Vagina (tissue), 2 donors: ENCODE results near the gene SMC3. TPM values are rescaled to one million over a fixed set of nuclear protein-coding genes. Genes with fewer than 3 reads are reported as not detected.

Source experiments
- DNase-seq, 2 donors: peaks; one replicate each; pipeline ENCODE4 v3.0.0-alpha.2; 2017; ENCODE audit errors: extremely low spot score in 2 of 2
- H3K27ac ChIP-seq: fragments of 200-600 bp; sonication (generic); one replicate; pipeline ENCODE4 v1.5.1; 2019
- H3K27me3 ChIP-seq: fragments of 200-600 bp; sonication (generic); one replicate; pipeline ENCODE4 v1.5.1; 2019
- H3K36me3 ChIP-seq, 2 donors: fragments of 200-600 bp; sonication (generic); one replicate each; pipeline ENCODE4 v1.5.1; 2017 to 2019
- H3K4me1 ChIP-seq: fragments of 200-600 bp; sonication (generic); one replicate; pipeline ENCODE4 v1.5.1; 2019
- H3K4me3 ChIP-seq, 2 donors: fragments of 200-600 bp; sonication (generic); 1 replicate in 1 of 2; 2 replicates in 1 of 2; pipeline ENCODE4 v1.5.1; 2016 to 2019
- H3K9me3 ChIP-seq: fragments of 200-600 bp; sonication (generic); one replicate; pipeline ENCODE4 v1.5.1; 2019
- CTCF ChIP-seq, 3 experiments: fragments of 450-650 bp in 2 of 3; fragments of 200-600 bp in 1 of 3; sonication (generic) in 1 of 3; IDR thresholded peaks; one replicate each; pipeline ENCODE4 v1.5.1; 2017 to 2019; ENCODE audit warnings: antibody characterized with exemption in 3 of 3, mild to moderate bottlenecking in 2 of 3, moderate library complexity in 2 of 3
- POLR2A ChIP-seq, 2 donors: fragments of 450-650 bp; IDR thresholded peaks; one replicate each; pipeline ENCODE4 v1.6.1; 2017; ENCODE audit warnings: antibody characterized with exemption in 2 of 2, mild to moderate bottlenecking in 2 of 2, moderate library complexity in 2 of 2
- POLR2AphosphoS5 ChIP-seq, 2 donors: sonication (generic); formaldehyde crosslinking; IDR thresholded peaks; one replicate each; pipeline ENCODE4 v1.9.0; 2017; ENCODE audit warnings: antibody characterized with exemption in 2 of 2, mild to moderate bottlenecking in 2 of 2, low read depth in 1 of 2; ENCODE audit not compliant: insufficient read depth in 1 of 2
- intact Hi-C: fragments of 100-400 bp; cut with DNase I; formaldehyde crosslinking; loops from one replicate; pipeline ENCODE4 v1.15.1; 2023
- total RNA-seq: library from RNA; depleted of rRNA; stranded (reverse); fragments of >200 nt; gene quantifications from one replicate; pipeline ENCODE4 v1.2.3, GENCODE V29; 2016

SMC3 gene
- total RNA-seq, 1 donor from 2014 or later: 27.5 TPM

GRCh38 chr10:110574420-110574819 lies 6.9 kb downstream of the SMC3 start:
- peaks cover 36% of the 10 kb centered on the region for H3K4me1 ChIP-seq

GRCh38 chr10:110576220-110576619 lies 8.7 kb downstream of the SMC3 start:
- no peaks in the 10 kb centered on the region for H3K9me3 ChIP-seq
- H3K4me1 ChIP-seq: peaks cover 18% of the 10 kb centered on the region
- intact Hi-C loops: no loop called here
- no peak for TF ChIP-seq CTCF (IDR thresholded peaks at IDR 0.05)
- TF ChIP-seq POLR2A (IDR thresholded peaks at IDR 0.05): no peak
- no peak for TF ChIP-seq POLR2AphosphoS5 (IDR thresholded peaks at IDR 0.05; ENCODE audit: insufficient read depth in 1 of 2, low read depth in 1 of 2)
- H3K4me3 ChIP-seq: no peak overlapping the region
- no peak for DNase-seq
- no peaks in the 10 kb centered on the region for H3K27me3 ChIP-seq
- H3K36me3 ChIP-seq: peaks cover 0 to 49% of the 10 kb centered on the region in 2 donors
- H3K27ac ChIP-seq: no peak overlapping the region

More at GRCh38 chr10:110574420-110574819, 6.9 kb downstream of the SMC3 start:
- H3K4me3 ChIP-seq: no peak overlapping the region
- H3K36me3 ChIP-seq: peaks cover 0 to 33% of the 10 kb centered on the region in 2 donors
- intact Hi-C loops: no loop called here
- no peak for DNase-seq
- no peaks in the 10 kb centered on the region for H3K9me3 ChIP-seq
- no peak overlapping the region for H3K27ac ChIP-seq
- no peaks in the 10 kb centered on the region for H3K27me3 ChIP-seq
- TF ChIP-seq POLR2AphosphoS5 (IDR thresholded peaks at IDR 0.05; ENCODE audit: insufficient read depth in 1 of 2, low read depth in 1 of 2) (no peak), CTCF (IDR thresholded peaks at IDR 0.05) (no peak)

- TF ChIP-seq POLR2AphosphoS5 (IDR thresholded peaks at IDR 0.05; ENCODE audit: insufficient read depth in 1 of 2, low read depth in 1 of 2) (no peak), POLR2A (IDR thresholded peaks at IDR 0.05) (no peak), CTCF (IDR thresholded peaks at IDR 0.05) (no peak)
- Histone ChIP-seq H3K4me3 (no peak overlapping the region), H3K36me3 (peaks cover 0 to 49% of the 10 kb centered on the region in 2 donors), H3K27me3 (no peaks in the 10 kb centered on the region), H3K9me3 (no peaks in the 10 kb centered on the region), H3K4me1 (peaks cover 13% of the 10 kb centered on the region), H3K27ac (no peak overlapping the region)
- no peak for DNase-seq
- intact Hi-C loops: no loop called here
These were observed 9.6 kb downstream of the SMC3 start for GRCh38 chr10:110577056-110577455.

- intact Hi-C loops: no loop called here
- Histone ChIP-seq H3K27me3 (no peaks in the 10 kb centered on the region), H3K27ac (no peak overlapping the region), H3K4me3 (no peak overlapping the region), H3K36me3 (peaks cover 5 to 63% of the 10 kb centered on the region in 2 donors), H3K9me3 (no peaks in the 10 kb centered on the region), H3K4me1 (no peaks in the 10 kb centered on the region)
- no peak for DNase-seq
- TF ChIP-seq CTCF (IDR thresholded peaks at IDR 0.05): no peak
- no peak for TF ChIP-seq POLR2A (IDR thresholded peaks at IDR 0.05)
These were observed 16.5 kb downstream of the SMC3 start for GRCh38 chr10:110584006-110584405.

- H3K4me3 ChIP-seq: no peak overlapping the region
- peaks cover 0 to 69% of the 10 kb centered on the region in 2 donors for H3K36me3 ChIP-seq
- no peak for DNase-seq
- H3K27ac ChIP-seq: no peak overlapping the region
- intact Hi-C loops: no loop called here
- H3K9me3 ChIP-seq: no peaks in the 10 kb centered on the region
- H3K4me1 ChIP-seq: no peaks in the 10 kb centered on the region
- TF ChIP-seq CTCF (IDR thresholded peaks at IDR 0.05) (no peak), POLR2AphosphoS5 (IDR thresholded peaks at IDR 0.05; ENCODE audit: insufficient read depth in 1 of 2, low read depth in 1 of 2) (no peak)
- no peaks in the 10 kb centered on the region for H3K27me3 ChIP-seq
These were observed 24.3 kb downstream of the SMC3 start for GRCh38 chr10:110591760-110592159.
